K562 (cell line): ENCODE data around the gene TSPAN14. TPM values are rescaled to one million over a fixed set of nuclear protein-coding genes. Genes with fewer than 3 reads are reported as not detected.

Experiments
- ATAC-seq: fragments of 200-7000 bp; cut with Tn5 transposase; 3 replicates; pipeline ENCODE4 v1.9.1; 2020; ENCODE audit warnings: moderate library complexity
- BruUV-seq: library from RNA; stranded (reverse); fragments of 400-500 nt; replicated peaks from 2 replicates; lab custom pipeline; 2021; lab: Mats Ljungman, UMichigan
- CTCF ChIA-PET: fragments of 300-600 bp; formaldehyde crosslinking; extraction: SDS; loops from one replicate; lab custom pipeline; 2021; ENCODE audit warnings: low intra/inter-chr PET ratio; lab: Yijun Ruan, JAX
- POLR2A ChIA-PET: fragments of 300-600, 350-650 bp; sonication (Branson Sonifier 250); formaldehyde crosslinking; extraction: SDS; loops from one replicate; lab custom pipeline; 2021; ENCODE audit warnings: antibody characterized with exemption, inconsistent platforms; lab: Yijun Ruan, JAX
- DNase-seq, 4 experiments: peaks; one replicate each; pipeline versions ENCODE4 v3.0.0 to v3.0.0-alpha.2; 2011 to 2018; ENCODE audit warnings: low spot score in 3 of 4, mixed read lengths in 3 of 4; ENCODE audit errors: extremely low read depth in 1 of 4
- FAIRE-seq: peaks from 2 replicates; lab custom pipeline; 2011; peaks lifted over from hg19 to GRCh38; lab: Jason Lieb, UNC
- H2AFZ ChIP-seq: 2 replicates; pipeline ENCODE4 v1.6.0; 2011; ENCODE audit warnings: low read depth, low read length, control low read depth, inconsistent platforms
- H3K27ac ChIP-seq: fragments of 200-600 bp; 3 replicates; pipeline ENCODE4 v1.8.0; 2011; ENCODE audit warnings: low read depth, mild to moderate bottlenecking, control low read depth, inconsistent platforms, low read length, moderate library complexity, mixed read lengths; ENCODE audit errors: extremely low read depth
- H3K27me3 ChIP-seq, 2 experiments: fragments of 300-600 bp in 1 of 2; 2 replicates in 1 of 2; 3 replicates in 1 of 2; pipeline versions ENCODE4 v1.6.0 to v1.8.0; 2011; ENCODE audit warnings: inconsistent platforms in 2 of 2, low read length in 2 of 2, mild to moderate bottlenecking in 1 of 2, mixed read lengths in 1 of 2, moderate library complexity in 1 of 2; ENCODE audit not compliant: control insufficient read depth in 2 of 2, insufficient read depth in 2 of 2
- H3K36me3 ChIP-seq: fragments of 300-600 bp; 3 replicates; pipeline ENCODE4 v1.8.0; 2011; ENCODE audit warnings: mild to moderate bottlenecking, low read length, inconsistent platforms; ENCODE audit not compliant: control insufficient read depth, insufficient read depth
- H3K4me1 ChIP-seq, 2 experiments: fragments of 200-600 bp in 1 of 2; replicated peaks in 1 of 2; 2 replicates in 1 of 2; 3 replicates in 1 of 2; pipeline versions ENCODE4 v1.5.1 to v1.8.0; 2011; ENCODE audit warnings: inconsistent platforms in 2 of 2, low read length in 2 of 2, mild to moderate bottlenecking in 1 of 2, mixed read lengths in 1 of 2, moderate library complexity in 1 of 2; ENCODE audit not compliant: control insufficient read depth in 2 of 2, insufficient read depth in 2 of 2
- H3K4me2 ChIP-seq: 2 replicates; pipeline ENCODE4 v1.6.1; 2011; ENCODE audit warnings: low read length, control low read depth, inconsistent platforms, mixed read lengths; ENCODE audit not compliant: insufficient read depth
- H3K4me3 ChIP-seq: fragments of 200-600 bp; sonication (generic), shearing (Covaris generic); 2 replicates; pipeline ENCODE4 v1.5.1; 2016; ENCODE audit warnings: control low read depth, inconsistent platforms
- H3K79me2 ChIP-seq: fragments of 200-600 bp; 3 replicates; pipeline ENCODE4 v1.8.0; 2011; ENCODE audit warnings: low read length, inconsistent platforms; ENCODE audit not compliant: control insufficient read depth, insufficient read depth
- H3K9ac ChIP-seq, 2 experiments: 2 replicates each; pipeline versions ENCODE4 v1.6.0 to v1.6.1; 2011; ENCODE audit warnings: low read depth in 2 of 2, low read length in 2 of 2, control low read depth in 1 of 2, inconsistent platforms in 1 of 2, mild to moderate bottlenecking in 1 of 2, mixed read lengths in 1 of 2; ENCODE audit not compliant: insufficient read depth in 1 of 2
- H3K9me1 ChIP-seq: one replicate; pipeline ENCODE4 v1.6.0; 2011; ENCODE audit warnings: inconsistent platforms, mild to moderate bottlenecking, low read length, moderate library complexity; ENCODE audit not compliant: control insufficient read depth, insufficient read depth
- H3K9me3 ChIP-seq: replicated peaks from 2 replicates; pipeline ENCODE4 v1.5.1; 2011; ENCODE audit warnings: low read depth, low read length, inconsistent platforms; ENCODE audit not compliant: control insufficient read depth, insufficient read depth
- H4K20me1 ChIP-seq: replicated peaks from 2 replicates; pipeline ENCODE4 v1.6.1; 2011; ENCODE audit warnings: low read length, inconsistent platforms, mixed read lengths; ENCODE audit not compliant: control insufficient read depth, insufficient read depth
- CBX8 ChIP-seq: fragments of 200-600 bp; sonication (generic); IDR thresholded peaks from 2 replicates; pipeline ENCODE4 v1.6.1; 2012; ENCODE audit warnings: borderline replicate concordance, mixed run types, low read depth, mild to moderate bottlenecking, moderate library complexity, mixed read lengths, low read length, control low read depth, inconsistent platforms; ENCODE audit not compliant: poor library complexity, severe bottlenecking; ENCODE audit errors: extremely low read depth
- CTCFL ChIP-seq: IDR thresholded peaks from 2 replicates; pipeline ENCODE4 v1.6.1; 2011; ENCODE audit warnings: borderline replicate concordance, low read depth, mild to moderate bottlenecking, moderate library complexity, low read length; ENCODE audit not compliant: insufficient read depth, poor library complexity, severe bottlenecking
- ETS1 ChIP-seq: conservative IDR thresholded peaks from 2 replicates; pipeline ENCODE4 v1.6.1; 2011; ENCODE audit warnings: low read depth, mild to moderate bottlenecking, low read length; ENCODE audit not compliant: control insufficient read depth
- HDAC8 ChIP-seq: fragments of 450-650 bp; IDR thresholded peaks from 2 replicates; pipeline ENCODE4 v1.6.1; 2016; ENCODE audit warnings: mild to moderate bottlenecking, missing genetic modification characterization, moderate library complexity, missing compliant biosample characterization
- MEF2A ChIP-seq: IDR thresholded peaks from 2 replicates; pipeline ENCODE4 v1.6.1; 2011; ENCODE audit warnings: low read depth, mild to moderate bottlenecking, low read length, moderate library complexity; ENCODE audit not compliant: control insufficient read depth
- MXI1 ChIP-seq: IDR thresholded peaks from 2 replicates; pipeline ENCODE4 v1.6.1; 2011; ENCODE audit warnings: low read depth, mild to moderate bottlenecking, improper control_type of control experiment, low read length
- NCOA4 ChIP-seq: fragments of 450-650 bp; IDR thresholded peaks from 2 replicates; pipeline ENCODE4 v1.6.1; 2018; ENCODE audit warnings: mild to moderate bottlenecking; ENCODE audit not compliant: partially characterized antibody
- NR2F6 ChIP-seq: fragments of 450-650 bp; formaldehyde crosslinking; IDR thresholded peaks from 2 replicates; pipeline ENCODE4 v1.4.0; 2020; ENCODE audit warnings: mild to moderate bottlenecking
- RAD21 ChIP-seq, 2 experiments: fragments of 250-450 bp in 1 of 2; fragments of 450-650 bp in 1 of 2; sonication (Bioruptor Pico) in 1 of 2; formaldehyde crosslinking in 1 of 2; IDR thresholded peaks in 1 of 2; conservative IDR thresholded peaks in 1 of 2; 2 replicates each; pipeline versions ENCODE4 v1.4.0 to v1.8.0; 2020 to 2022; ENCODE audit warnings: mild to moderate bottlenecking in 2 of 2, moderate library complexity in 1 of 2
- RHOXF2B ChIP-seq: fragments of 250-450 bp; sonication (Bioruptor Pico); conservative IDR thresholded peaks from 2 replicates; pipeline ENCODE4 v1.5.1; 2021
- TCF7 ChIP-seq: sonication (generic); IDR thresholded peaks from 2 replicates; pipeline ENCODE4 v1.6.1; 2016; ENCODE audit warnings: antibody characterized with exemption, borderline replicate concordance
- THRAP3 ChIP-seq: fragments of 450-650 bp; IDR thresholded peaks from 2 replicates; pipeline ENCODE4 v1.6.1; 2016; ENCODE audit warnings: mild to moderate bottlenecking, inconsistent platforms, borderline replicate concordance
- ZSCAN32 ChIP-seq: fragments of 450-650 bp; formaldehyde crosslinking; IDR thresholded peaks from 2 replicates; pipeline ENCODE4 v1.4.0; 2020; ENCODE audit warnings: mild to moderate bottlenecking, moderate library complexity
- WGBS: fragments of 100-300 bp; shearing (Covaris generic); methylation state at CpG from one replicate; pipeline ENCODE4 v1.1.6; 2016; ENCODE audit warnings: low coverage, mixed read lengths; ENCODE audit not compliant: insufficient coverage; ENCODE audit errors: missing lambda C conversion rate; 5-methylcytosine and 5-hydroxymethylcytosine counted together
- in situ Hi-C: fragments of 300-500 bp; cut with MboI; formaldehyde crosslinking; loops from 4 replicates; pipeline ENCODE4 v1.15.0; 2018; ENCODE audit warnings: inconsistent platforms, mixed read lengths
- intact Hi-C: fragments of 100-400 bp; cut with micrococcal nuclease; formaldehyde crosslinking; loops from 2 replicates; pipeline ENCODE4 v1.14.2; 2022
- polyA plus RNA-seq, 8 experiments: library from polyadenylated mRNA; depleted of rRNA in 4 of 8; stranded (reverse) in 5 of 8; unstranded in 3 of 8; fragments of >200 nt; fragmentation: Nextera tagmentation in 2 of 8; fragmentation: Illumina TruSeq in 1 of 8; extraction: Ambion mirVana in 2 of 8; extraction: Trizol in 1 of 8; gene quantifications; 2 replicates each; pipeline versions ENCODE4 v1.2.1 to v1.2.3, GENCODE V29; 2011 to 2014; ENCODE audit warnings: inconsistent platforms in 1 of 8, missing spikeins in 1 of 8
- total RNA-seq, 7 experiments: library from RNA; depleted of rRNA in 6 of 7; stranded (reverse); fragments of >200 nt in 6 of 7; fragmentation: Illumina TruSeq in 2 of 7; extraction: Trizol in 2 of 7; gene quantifications; 2 replicates each; pipeline versions ENCODE4 v1.2.1 to v1.2.3, GENCODE V29; 2011 to 2021; ENCODE audit warnings: low replicate concordance in 1 of 7

The TSPAN14 gene
- total and polyA plus RNA-seq, 9 of the 15 experiments (the other 6 are each of a cell fraction or from before 2014, with no cell fraction given) = 5.8 to 92.9 (median 23.3) TPM

- intact Hi-C loops = no loop called here
- no TSS peak for BruUV-seq
- no peak for FAIRE-seq
These were observed 115.2 kb downstream of the TSPAN14 start for GRCh38 chr10:80569131-80569895.

More at GRCh38 chr10:80569131-80569895, 115.2 kb downstream of the TSPAN14 start:
- Histone ChIP-seq H3K4me2 (no peak overlapping the region), H2AFZ (no peak overlapping the region), H3K9me3 (no peaks in the 10 kb centered on the region), H3K4me1 (no peaks in the 10 kb centered on the region), H3K9me1 (no peaks in the 10 kb centered on the region), H4K20me1 (no peaks in the 10 kb centered on the region), H3K36me3 (no peaks in the 10 kb centered on the region), H3K27me3 (peaks cover 34 to 50% of the 10 kb centered on the region in 2 experiments), H3K79me2 (no peaks in the 10 kb centered on the region), H3K27ac (no peak overlapping the region), H3K4me3 (no peak overlapping the region), H3K9ac (no peak overlapping the region)
- POLR2A ChIA-PET = interaction anchor here (0.6 kb wide), 1 partner anchor 20 kb away, joined by 4 read pairs; no protein-coding TSS in a partner anchor
- 1% methylated on average over 15 of the region's 15 CpGs for whole genome bisulfite sequencing
- in situ Hi-C loops = no loop called here
- TF ChIP-seq RHOXF2B (CRISPR knock-in tag) = no peak
- TF ChIP-seq CBX8 = no peak
- TF ChIP-seq HDAC8 = no peak
- no peak for TF ChIP-seq ZSCAN32
- no peak for TF ChIP-seq RAD21 (CRISPR knock-in tag; conservative IDR thresholded peaks at IDR 0.05 in 1 of 2, IDR thresholded peaks at IDR 0.05 in 1 of 2)
- no peak for TF ChIP-seq CTCFL
- no peak for TF ChIP-seq ETS1
- no peak for TF ChIP-seq THRAP3
- TF ChIP-seq MEF2A = no peak
- TF ChIP-seq NR2F6 (CRISPR knock-in tag) = no peak
- TF ChIP-seq TCF7 = no peak
- TF ChIP-seq NCOA4 = no peak
- TF ChIP-seq MXI1 = no peak
- CTCF ChIA-PET = no interaction called here
- ATAC-seq = no peak
- no peak for DNase-seq
